Lung microvascular endothelial cell (primary cell): Measurements from ENCODE around the gene WDR13. TPM values are rescaled to one million over a fixed set of nuclear protein-coding genes. Genes with fewer than 3 reads are reported as not detected.
"Not testable (repeated sequence)": the region's sequence is repeated elsewhere in the genome, so short reads cannot be mapped to it uniquely, and the experiment has no call there.

Experiments used
- DNase-seq, 2 donors: peaks; one replicate each; pipeline versions ENCODE4 v3.0.0 to v3.0.0-alpha.2; 2010; ENCODE audit warnings: low read depth in 2 of 2
- total RNA-seq: library from RNA; depleted of rRNA; stranded (reverse); fragments of >200 nt; gene quantifications from 2 replicates; pipeline ENCODE4 v1.2.1, GENCODE V29; 2014

Gene WDR13
- total RNA-seq, result 88.7 and 90.9 TPM in 2 replicates

- DNase-seq, result peak; percentile 95 to 96
Measured at GRCh38 chrX:48597353-48598264, at the start of gene WDR13. Gene WDR13, plus strand, starts transcription at chrX:48597492. Its CDS starts 505 bp downstream, at chrX:48597997.

- no peak for DNase-seq
Measured at GRCh38 chrX:48548871-48549270, 48.4 kb upstream of the WDR13 start.

GRCh38 chrX:48555731-48556325, 41.5 kb upstream of the WDR13 start:
- not testable (repeated sequence) for DNase-seq

- peak in 1 of 2 donors; percentile 78 for DNase-seq
Measured at GRCh38 chrX:48558271-48558670, 39.0 kb upstream of the WDR13 start.

GRCh38 chrX:48559636-48560035, 37.7 kb upstream of the WDR13 start:
- no peak for DNase-seq

- no peak for DNase-seq
Measured at GRCh38 chrX:48560056-48560455, 37.2 kb upstream of the WDR13 start.

GRCh38 chrX:48560681-48561080, 36.6 kb upstream of the WDR13 start:
- no peak for DNase-seq

- DNase-seq, result peak; percentile 82 to 83
Measured at GRCh38 chrX:48569958-48570357, 27.3 kb upstream of the WDR13 start.

GRCh38 chrX:48573690-48574269, 23.5 kb upstream of the WDR13 start:
- DNase-seq, result peak; percentile 82 to 85

- peak; percentile 94 to 95 for DNase-seq
Measured at GRCh38 chrX:48574270-48575266, 22.7 kb upstream of the WDR13 start, which contains the start of gene RBM3. Gene RBM3, plus strand, starts transcription at chrX:48574484. Its CDS starts 697 bp downstream, at chrX:48575181.

- DNase-seq, result no peak
Measured at GRCh38 chrX:48575642-48576041, 21.6 kb upstream of the WDR13 start.

GRCh38 chrX:48576108-48576507, 21.2 kb upstream of the WDR13 start:
- DNase-seq, result no peak

- no peak for DNase-seq
Measured at GRCh38 chrX:48578661-48579128, 18.6 kb upstream of the WDR13 start.

- no peak for DNase-seq
Measured at GRCh38 chrX:48579259-48579658, 18.0 kb upstream of the WDR13 start.

- DNase-seq, result no peak
Measured at GRCh38 chrX:48580662-48581061, 16.6 kb upstream of the WDR13 start.

- DNase-seq, result no peak
Measured at GRCh38 chrX:48584698-48585097, 12.6 kb upstream of the WDR13 start.

GRCh38 chrX:48589482-48590162, 7.7 kb upstream of the WDR13 start:
- peak; percentile 67 to 72 for DNase-seq

- peak; percentile 65 to 75 for DNase-seq
Measured at GRCh38 chrX:48590203-48591103, 6.8 kb upstream of the WDR13 start.

- DNase-seq, result peak; percentile 94 to 96
Measured at GRCh38 chrX:48591255-48591791, 6.0 kb upstream of the WDR13 start.
